Measurements from ENCODE around the gene MBNL3. TPM values are rescaled to one million over a fixed set of nuclear protein-coding genes. Genes with fewer than 3 reads are reported as not detected.

Gene MBNL3
- total RNA-seq, 4 donors from 2014 or later, result 1.7 to 4.5 (median 2.8) TPM

GRCh38 chrX:132472397-132472796, 16.4 kb downstream of the MBNL3 start:
- DNase-seq (no peak), ATAC-seq (no peak)
- in situ Hi-C loops (cut with MboI; ENCODE audit: low sequenced_read_pairs in 4 of 4) (no loop called here), intact Hi-C loops (cut with DNase I; ENCODE audit: low total_unique reads) (no loop called here)
- no peak overlapping the region for H3K4me3 ChIP-seq
- H3K27me3 ChIP-seq, result no peaks in the 10 kb centered on the region
- TF ChIP-seq POLR2A (IDR thresholded peaks at IDR 0.05), result no peak
- TF ChIP-seq CTCF (IDR thresholded peaks at IDR 0.05 in 4 of 5, conservative IDR thresholded peaks at IDR 0.05 in 1 of 5), result no peak
- H3K9me3 ChIP-seq, result no peaks in the 10 kb centered on the region
- no peaks in the 10 kb centered on the region for H3K36me3 ChIP-seq
- H3K4me1 ChIP-seq, result no peaks in the 10 kb centered on the region
- no peak overlapping the region for H3K27ac ChIP-seq

- no peak for ATAC-seq
- Histone ChIP-seq H3K9me3 (no peaks in the 10 kb centered on the region), H3K27me3 (no peaks in the 10 kb centered on the region), H3K36me3 (no peaks in the 10 kb centered on the region), H3K27ac (no peak overlapping the region), H3K4me1 (no peaks in the 10 kb centered on the region), H3K4me3 (no peak overlapping the region)
- intact Hi-C loops (cut with DNase I; ENCODE audit: low total_unique reads) (no loop called here), in situ Hi-C loops (cut with MboI; ENCODE audit: low sequenced_read_pairs in 4 of 4) (no loop called here)
- TF ChIP-seq CTCF (IDR thresholded peaks at IDR 0.05 in 4 of 5, conservative IDR thresholded peaks at IDR 0.05 in 1 of 5) (no peak), POLR2A (IDR thresholded peaks at IDR 0.05) (no peak)
- no peak for DNase-seq
Measured at GRCh38 chrX:132470831-132471230, 18.0 kb downstream of the MBNL3 start.

GRCh38 chrX:132470179-132470578, 18.7 kb downstream of the MBNL3 start:
- no peak for DNase-seq
- intact Hi-C loops (cut with DNase I; ENCODE audit: low total_unique reads), result no loop called here
- ATAC-seq, result no peak
- Histone ChIP-seq H3K4me1 (no peaks in the 10 kb centered on the region), H3K9me3 (no peaks in the 10 kb centered on the region), H3K27ac (no peak overlapping the region), H3K27me3 (no peaks in the 10 kb centered on the region), H3K4me3 (no peak overlapping the region), H3K36me3 (no peaks in the 10 kb centered on the region)
- in situ Hi-C loops (cut with MboI; ENCODE audit: low sequenced_read_pairs in 4 of 4), result no loop called here
- TF ChIP-seq CTCF (IDR thresholded peaks at IDR 0.05 in 4 of 5, conservative IDR thresholded peaks at IDR 0.05 in 1 of 5), result no peak

GRCh38 chrX:132468454-132468853, 20.4 kb downstream of the MBNL3 start:
- in situ Hi-C loops (cut with MboI; ENCODE audit: low sequenced_read_pairs in 4 of 4) (no loop called here), intact Hi-C loops (cut with DNase I; ENCODE audit: low total_unique reads) (no loop called here)
- Histone ChIP-seq H3K9me3 (no peaks in the 10 kb centered on the region), H3K27ac (no peak overlapping the region), H3K36me3 (no peaks in the 10 kb centered on the region), H3K4me1 (no peaks in the 10 kb centered on the region), H3K4me3 (no peak overlapping the region), H3K27me3 (no peaks in the 10 kb centered on the region)
- ATAC-seq, result no peak
- no peak for DNase-seq
- TF ChIP-seq CTCF (IDR thresholded peaks at IDR 0.05 in 4 of 5, conservative IDR thresholded peaks at IDR 0.05 in 1 of 5) (no peak), POLR2A (IDR thresholded peaks at IDR 0.05) (no peak)

- ATAC-seq (no peak), DNase-seq (no peak)
- Histone ChIP-seq H3K4me3 (no peak overlapping the region), H3K36me3 (no peaks in the 10 kb centered on the region), H3K27me3 (no peaks in the 10 kb centered on the region), H3K4me1 (no peaks in the 10 kb centered on the region), H3K27ac (no peak overlapping the region), H3K9me3 (no peaks in the 10 kb centered on the region)
- intact Hi-C loops (cut with DNase I; ENCODE audit: low total_unique reads), result no loop called here
- TF ChIP-seq CTCF (IDR thresholded peaks at IDR 0.05 in 4 of 5, conservative IDR thresholded peaks at IDR 0.05 in 1 of 5) (no peak), POLR2A (IDR thresholded peaks at IDR 0.05) (no peak)
- in situ Hi-C loops (cut with MboI; ENCODE audit: low sequenced_read_pairs in 4 of 4), result no loop called here
Measured at GRCh38 chrX:132467989-132468388, 20.8 kb downstream of the MBNL3 start.
